NOMO-1 treated with dmso at 0.1 percent for 144 hours (cell line): ENCODE results near the gene TNNC2.

ENCODE experiments used
- DNase-seq: peaks from one replicate; lab custom pipeline; 2025; ENCODE audit not compliant: unreplicated experiment; lab: John Stamatoyannopoulos, UW

The TNNC2 gene

DNA sequence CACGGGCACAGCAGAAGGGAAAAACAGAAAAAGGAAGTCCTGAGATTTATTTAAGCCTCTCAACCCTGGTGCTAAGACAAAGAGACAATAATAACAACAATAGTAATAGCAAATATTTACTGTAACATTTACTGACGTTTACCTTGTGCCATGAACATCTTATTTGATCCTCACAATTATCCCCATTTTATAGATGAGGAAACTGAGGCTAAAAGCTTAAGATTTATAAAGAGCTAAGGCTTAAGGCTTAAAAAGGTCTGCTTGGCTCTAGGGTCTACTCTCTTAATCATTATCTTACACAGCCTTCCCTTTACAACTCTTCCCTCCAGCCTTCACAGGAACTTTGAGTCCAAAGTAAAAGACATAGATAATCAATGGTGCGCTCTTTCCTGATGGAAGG is 38.8 kb downstream of the TNNC2 start:
- DNase-seq, result no peak

DNA sequence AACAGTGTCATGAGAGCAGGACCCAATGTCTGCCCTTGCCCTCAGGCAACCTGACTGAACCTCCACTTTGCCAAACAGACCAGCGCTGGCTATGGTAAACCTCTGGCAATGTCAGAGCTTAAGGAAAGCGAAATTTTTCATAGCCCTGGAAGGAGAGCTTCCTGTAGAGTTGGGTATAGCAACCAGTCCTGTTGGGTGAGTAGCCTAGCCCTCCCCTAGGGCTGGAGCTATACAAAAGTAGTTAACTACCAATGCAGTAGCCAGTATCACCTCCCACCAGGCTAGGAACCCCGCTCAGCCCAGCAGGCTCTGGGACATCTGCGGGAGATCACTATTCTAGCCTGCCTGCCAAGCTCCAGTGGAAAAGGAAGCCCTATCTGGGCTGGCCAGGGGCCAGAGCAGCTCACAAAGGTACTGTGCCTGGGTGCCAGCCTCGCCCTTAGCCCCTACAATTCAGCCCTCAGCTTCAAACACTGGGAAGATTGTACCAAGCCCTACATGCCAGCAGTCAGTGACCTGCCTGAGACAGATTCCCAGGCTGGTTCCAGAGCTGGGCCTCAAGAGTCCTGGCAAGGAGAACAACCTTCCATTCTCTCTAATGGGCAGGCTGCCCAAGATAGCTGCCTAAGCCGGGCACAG is 43.3 kb downstream of the TNNC2 start:
- no peak for DNase-seq

DNA sequence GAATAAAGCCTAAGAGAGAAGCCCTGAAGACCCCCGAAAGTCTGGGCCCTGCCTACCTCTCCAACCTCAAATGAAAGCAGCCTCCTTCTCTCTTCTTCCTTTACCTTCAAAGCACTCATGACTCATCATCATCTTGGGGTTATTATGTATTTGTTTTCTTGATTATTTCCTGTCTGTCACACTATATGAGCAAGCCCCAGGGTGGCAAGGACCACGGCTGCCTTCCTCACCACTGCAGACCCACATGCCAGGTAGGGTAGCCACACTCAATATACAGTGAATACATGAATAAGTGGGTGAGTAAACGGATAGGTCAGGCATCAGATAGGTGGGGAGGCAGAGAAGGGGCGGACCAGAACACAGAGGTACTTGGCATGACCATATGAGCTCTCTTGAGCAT is 44.2 kb downstream of the TNNC2 start:
- DNase-seq, result no peak

DNA sequence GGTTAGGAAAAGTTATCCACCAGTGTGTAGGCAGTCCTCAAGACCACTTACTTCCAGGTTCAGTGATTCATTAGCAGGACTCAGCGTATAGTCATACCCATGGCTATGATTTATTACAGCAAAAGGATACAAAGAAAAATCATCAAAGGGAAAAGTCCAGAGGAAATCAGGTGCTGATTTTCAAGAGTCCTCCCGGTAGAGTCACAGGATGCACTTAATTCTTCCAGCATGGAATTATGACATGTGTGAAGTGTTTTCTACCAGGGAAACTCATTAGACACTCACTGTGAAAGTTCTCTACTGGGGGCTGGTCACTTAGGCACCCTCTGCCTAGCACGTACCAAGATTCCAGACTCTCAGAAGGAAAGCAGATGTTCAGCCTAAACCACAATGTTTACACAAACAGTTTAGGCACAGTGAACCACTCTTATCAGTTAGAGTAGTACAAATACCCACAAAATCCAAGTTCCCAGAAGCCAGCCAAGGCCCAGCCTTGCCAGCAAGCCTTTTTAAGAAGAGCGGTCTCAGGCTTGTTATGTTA is 45.7 kb downstream of the TNNC2 start:
- no peak for DNase-seq

DNA sequence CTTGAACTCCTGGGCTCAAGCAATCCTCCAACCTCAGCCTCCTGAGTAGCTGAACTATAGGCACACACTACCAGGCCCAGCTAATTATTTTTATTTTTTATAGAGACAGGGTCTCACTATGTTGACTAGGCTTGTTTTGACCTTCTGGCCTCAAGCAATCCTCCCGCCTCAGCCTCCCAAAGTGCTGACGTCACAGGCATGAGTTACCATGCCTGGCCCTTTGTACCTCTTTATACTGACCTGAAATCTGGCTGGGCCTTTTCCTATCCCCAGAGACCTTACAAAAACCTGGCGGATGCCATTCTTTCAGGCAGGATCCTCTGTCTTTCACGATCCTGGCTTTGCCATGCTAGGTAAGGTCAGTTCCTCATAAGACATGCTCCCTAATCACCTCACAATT is 47.0 kb downstream of the TNNC2 start:
- no peak for DNase-seq

DNA sequence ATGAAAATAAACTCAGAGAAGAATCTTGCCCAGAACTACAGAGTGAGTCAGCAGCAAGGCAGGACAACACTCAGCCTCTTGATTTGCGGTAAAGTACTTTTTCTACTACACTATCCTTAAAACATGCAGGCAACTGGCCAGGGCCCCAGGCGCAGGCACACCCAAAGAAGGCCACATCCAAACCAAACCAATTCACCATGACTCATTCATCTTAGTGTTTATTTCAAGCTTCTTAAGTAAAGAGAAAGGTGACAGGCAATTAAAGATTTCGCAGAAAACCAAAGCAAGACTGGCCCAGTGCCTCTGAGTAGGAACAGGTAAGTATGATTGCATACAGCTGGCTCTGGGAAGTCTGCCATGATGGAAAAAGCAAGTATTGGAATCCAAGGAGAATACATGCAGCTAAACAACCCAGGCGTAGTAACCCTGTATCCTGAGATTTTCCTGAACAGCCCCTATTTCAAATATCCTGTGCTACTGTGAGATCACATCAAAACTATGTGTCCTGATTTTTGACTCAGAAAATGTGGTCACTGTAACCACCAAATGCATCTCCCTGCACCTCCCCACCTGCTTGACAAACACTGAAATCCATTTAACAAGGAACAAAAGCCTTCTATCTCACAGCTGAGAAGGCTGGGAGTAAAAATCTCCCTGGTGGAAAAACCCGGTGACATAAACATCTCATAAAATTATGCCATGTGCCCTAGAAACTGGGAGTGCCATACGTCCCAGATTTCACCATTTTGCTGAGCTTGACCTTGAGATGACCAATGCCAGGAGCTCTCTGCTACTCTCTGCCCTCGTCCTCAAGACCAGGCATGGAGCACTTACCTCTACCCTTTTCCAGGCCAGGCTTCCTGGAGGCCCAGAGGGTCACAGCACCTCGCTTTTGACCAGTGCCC is 47.8 kb downstream of the TNNC2 start:
- no peak for DNase-seq

DNA sequence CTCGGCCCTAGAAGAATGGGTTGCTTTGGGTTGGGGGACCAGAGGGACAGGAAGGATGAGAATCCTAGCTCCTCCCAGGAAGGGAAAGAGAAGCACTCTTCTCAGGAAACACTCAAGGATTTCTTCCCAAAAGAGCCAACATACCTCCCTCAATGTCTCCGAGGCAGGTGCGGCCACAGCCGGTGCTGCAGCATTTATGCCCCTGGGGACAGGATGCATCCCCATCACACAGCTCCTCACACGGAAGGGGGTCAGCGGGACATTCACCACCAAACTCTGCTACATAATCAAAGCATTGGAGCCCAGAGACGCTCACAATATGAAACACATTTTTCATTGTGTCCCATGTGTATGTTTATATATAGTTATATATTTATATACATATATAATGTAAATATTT is 50.2 kb downstream of the TNNC2 start:
- DNase-seq, result no peak

DNA sequence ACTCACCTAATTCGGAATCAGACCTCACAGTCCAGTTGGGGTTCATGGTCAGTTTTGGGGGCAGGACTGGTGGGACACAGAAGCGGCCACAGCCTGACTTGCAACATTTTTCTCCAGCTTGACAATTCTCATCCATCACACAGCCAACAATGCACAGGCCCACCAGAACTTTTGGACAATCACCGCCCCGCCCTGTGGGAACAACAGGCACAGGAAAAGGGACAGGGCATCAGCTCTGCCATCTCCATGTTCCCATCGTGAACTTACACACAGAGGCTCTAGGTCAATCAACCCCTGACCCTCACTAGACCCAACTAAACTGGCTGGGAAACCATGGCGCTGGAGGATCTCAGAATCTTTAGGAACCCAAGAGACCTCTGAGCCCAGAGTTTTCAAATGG is 51.7 kb downstream of the TNNC2 start:
- no peak for DNase-seq

DNA sequence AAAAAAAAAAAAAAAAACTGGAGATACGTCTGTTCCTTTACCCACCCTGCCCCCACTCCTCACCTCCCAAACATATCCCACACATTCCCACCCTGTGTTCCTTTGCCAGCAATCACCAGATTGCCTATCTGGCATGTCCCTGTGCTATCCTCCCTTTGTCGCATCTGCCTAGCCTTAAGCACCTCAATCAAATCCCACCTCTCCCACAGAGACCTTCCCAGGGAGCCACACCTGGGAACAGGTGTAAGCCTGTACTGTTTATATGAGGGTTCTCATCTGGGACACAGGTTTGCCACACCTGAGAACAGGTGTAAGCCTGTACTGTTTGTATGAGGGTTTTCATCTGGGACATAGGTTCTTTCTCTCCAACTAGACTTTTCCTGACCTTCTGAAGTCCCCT is 52.2 kb downstream of the TNNC2 start:
- no peak for DNase-seq
